NCI-H1694 (cell line): ENCODE data around the gene MMP2.

ENCODE experiments used
- DNase-seq: peaks from one replicate; lab custom pipeline; 2025; lab: John Stamatoyannopoulos, UW

The MMP2 gene

DNA sequence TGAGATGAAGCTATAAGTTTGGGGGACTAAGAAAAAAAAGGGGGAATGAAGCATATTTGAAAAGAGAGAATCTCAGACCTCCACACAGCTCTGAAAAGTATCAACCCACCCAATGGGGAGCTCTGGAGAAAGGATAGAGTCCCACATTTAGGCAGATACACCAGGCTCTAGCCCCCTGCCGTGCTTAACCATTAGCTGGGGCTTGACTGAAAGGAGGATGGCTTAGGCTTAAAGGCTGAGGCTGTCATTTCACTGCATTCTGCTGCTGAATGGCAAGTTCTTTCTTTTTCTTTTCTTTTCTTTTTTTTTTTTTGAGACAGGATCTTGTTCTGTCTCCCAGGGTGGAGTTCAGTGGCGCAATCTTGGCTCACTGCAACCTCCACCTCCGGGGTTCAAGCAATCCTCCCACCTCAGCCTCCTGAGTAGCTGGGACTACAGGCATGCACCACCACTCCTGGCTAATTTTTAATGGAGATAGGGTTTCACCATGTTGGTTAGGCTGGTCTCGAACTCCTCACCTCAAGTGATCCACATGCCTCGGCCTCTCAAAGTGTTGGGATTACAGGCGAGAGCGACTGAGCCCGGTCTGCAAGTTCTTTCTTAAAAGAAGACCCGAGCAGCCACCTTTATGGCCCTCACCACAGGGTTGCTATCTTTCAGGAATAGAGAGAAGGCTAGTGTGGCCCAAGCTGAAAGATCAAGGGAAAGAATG, 9.0 kb upstream of the MMP2 start:
- no peak for DNase-seq

DNA sequence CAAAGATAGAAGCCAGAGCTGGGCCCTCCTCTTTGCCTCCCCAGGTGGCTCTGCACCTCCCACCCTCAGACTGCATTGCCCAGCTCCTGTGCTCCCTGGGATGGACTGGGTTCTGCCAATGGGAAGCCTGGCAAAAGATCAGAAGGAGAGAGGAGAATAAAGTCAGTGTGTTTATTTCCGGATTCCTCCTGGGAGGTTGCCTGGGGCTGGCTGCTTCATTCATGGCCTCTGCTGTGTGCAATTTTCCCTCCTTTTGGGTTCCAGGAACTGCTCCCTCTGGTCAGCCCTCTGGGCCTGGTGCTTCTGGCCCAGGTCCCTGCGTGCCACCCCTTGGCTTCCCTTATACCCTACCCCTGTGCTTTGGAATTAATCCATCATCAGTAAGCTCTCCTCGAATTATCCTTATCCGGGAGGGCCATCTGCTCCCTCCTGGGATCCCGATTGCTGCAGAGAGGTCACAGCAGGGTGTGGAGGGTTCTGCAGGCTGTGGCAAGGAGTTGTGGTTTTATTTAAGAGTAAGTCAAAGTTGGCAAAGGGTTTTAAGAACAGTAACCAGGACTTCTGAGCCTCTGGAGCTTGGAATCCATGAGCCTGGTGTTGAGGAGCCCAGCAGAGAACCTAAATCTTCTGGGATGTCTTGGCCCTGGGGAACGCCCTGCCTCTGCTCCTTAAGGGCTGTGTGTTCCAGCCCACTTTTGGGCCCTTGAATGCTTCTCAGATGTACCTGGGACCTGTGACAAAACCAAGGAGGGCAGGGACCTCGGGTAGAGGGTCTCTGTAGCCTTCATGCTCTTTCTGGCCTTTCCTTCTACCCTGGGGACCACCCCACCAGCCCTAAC, 8.2 kb upstream of the MMP2 start:
- DNase-seq = no peak

DNA sequence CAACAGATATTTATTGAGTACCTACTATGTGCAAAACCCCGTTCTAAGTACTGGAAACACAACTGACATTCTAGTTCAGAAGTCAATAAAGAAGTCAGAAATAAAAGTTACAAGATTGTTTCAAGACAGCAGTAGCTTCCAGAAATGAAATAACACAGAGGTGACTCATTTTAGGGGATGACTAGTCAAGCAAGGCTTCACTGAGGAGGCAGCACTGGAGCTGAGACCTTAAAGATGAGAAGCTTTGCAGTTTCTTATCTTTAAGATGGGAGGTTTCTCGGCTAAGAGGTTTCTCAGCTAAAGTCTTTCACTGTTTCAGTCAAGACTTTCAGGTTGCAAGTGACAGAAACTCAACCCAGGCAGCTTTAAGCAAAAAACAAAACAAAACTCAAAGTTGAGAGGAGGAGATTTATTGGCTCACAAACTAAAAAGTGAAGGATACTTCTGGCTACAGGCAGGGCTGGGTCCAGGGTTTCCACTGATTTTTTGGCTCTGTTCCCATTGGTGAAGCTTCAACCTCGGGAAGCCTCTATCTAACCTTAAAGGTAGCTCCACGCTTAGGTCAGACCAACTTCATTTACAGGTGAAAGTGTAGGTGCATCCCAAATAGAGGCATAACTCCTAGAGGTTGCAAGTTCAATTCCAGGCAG, 7.4 kb upstream of the MMP2 start:
- no peak for DNase-seq

DNA sequence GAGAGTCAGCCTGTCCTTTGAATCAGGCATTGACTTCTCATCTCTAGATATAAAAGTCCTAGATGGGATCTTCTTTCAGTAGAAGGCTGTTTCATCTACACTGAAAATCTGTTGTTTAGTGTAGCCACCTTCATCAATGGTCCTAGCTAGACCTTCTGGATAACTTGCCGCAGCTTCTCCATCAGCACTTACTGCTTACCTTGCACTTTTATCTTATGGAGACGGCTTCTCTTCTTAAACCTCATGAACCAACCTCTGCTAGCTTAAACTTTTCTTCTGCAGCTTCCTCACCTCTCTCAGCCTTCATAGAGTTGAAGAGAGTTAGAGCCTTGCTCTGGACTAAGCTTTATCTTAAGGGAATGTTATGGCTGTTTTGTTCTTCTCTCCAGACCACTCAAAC, 5.4 kb upstream of the MMP2 start:
- DNase-seq = no peak

DNA sequence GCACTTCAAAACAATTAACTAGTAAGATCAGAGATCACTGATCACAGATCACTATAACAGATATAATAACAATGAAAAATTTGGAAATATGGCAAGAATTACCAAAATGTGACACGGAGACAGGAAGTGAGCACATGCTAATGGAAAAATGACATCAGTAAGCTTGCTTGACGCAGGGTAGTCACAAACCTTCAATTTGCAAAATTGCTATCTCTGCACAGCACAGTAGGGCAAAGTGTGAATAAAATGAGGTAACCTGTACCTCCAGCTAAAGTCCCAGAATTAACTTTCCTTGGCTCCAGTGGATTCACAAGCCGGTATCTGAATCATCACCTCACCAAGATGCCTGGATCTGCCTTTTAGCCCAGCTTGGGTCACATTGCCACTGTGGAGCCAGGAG, 4.2 kb upstream of the MMP2 start:
- no peak for DNase-seq

DNA sequence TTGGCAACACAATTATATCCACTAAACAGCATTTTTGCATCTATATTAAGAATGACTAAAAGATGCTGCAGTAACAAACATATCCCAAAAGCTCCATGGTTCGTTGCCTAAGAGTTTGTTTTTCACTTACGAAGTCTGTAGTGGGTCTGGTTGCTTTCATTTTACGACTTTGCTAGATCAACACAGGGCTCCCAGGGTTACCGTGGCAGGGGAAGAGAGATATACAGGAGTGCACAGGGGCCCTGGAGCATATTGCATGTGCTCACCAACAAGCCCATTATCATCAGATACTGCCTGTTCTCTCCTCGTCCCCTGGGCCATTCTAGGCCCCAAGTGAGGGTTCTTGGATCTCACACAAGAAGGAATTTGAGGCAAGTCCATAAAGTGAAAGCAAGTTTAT, 3.1 kb upstream of the MMP2 start:
- no peak for DNase-seq

DNA sequence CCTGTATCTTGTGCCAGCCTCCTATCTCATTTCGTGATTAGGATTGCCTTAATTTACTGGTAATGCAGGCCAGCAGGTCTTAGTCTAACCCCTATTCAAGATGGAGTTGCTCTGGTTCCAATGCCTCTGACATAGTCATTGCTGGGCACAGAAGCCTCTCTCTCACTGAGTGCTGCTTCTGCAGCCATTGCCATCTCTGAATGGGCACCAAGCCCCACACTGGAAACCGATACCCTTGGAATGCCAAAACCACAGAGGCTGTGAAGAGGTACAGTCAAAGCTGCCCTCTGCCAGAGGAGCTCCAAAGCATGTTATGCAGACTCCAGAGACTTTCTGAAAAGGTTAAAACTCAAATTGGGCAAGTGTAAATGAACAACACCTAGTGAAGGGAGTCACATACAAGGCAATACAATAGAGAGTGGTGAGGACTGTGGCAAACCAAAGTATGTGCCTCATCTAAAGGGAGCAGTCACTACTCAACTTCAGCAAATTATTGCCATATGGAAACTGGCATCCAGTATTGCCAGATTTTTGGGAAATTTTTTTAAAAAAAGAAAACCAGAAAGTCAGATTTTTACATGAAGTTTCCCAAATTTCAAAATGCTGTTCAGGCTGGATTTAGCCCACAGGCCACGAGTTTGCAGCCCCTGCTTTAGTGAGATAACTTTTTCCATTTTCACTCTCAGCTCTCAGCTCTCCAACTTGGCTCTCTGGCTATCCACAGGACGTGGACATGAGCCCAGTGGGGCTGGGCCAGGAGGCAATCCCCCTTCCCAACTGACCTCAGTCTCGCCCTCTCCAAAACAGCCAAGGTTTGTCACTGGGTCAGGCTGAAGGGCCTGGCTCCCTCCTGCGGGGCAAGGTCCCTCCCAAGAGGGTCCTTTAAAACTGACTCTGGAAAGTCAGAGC, 2.1 kb upstream of the MMP2 start:
- no peak for DNase-seq

DNA sequence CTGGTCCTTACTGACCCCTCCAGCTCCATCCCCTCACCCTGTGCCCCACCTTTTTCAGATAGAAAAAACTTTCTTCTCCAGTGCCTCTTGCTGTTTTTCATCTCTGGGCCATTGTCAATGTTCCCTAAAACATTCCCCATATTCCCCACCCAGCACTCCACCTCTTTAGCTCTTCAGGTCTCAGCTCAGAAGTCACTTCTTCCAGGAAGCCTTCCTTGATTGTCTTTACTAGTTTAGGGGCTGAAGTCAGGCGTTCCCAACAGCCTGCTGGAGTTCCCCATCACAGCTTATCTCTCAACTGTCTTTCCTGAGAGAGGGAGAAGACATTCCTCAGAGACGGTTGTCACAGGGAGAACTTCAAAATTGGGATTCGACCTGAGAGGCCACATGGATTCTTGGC, 1.3 kb upstream of the MMP2 start:
- DNase-seq = no peak

DNA sequence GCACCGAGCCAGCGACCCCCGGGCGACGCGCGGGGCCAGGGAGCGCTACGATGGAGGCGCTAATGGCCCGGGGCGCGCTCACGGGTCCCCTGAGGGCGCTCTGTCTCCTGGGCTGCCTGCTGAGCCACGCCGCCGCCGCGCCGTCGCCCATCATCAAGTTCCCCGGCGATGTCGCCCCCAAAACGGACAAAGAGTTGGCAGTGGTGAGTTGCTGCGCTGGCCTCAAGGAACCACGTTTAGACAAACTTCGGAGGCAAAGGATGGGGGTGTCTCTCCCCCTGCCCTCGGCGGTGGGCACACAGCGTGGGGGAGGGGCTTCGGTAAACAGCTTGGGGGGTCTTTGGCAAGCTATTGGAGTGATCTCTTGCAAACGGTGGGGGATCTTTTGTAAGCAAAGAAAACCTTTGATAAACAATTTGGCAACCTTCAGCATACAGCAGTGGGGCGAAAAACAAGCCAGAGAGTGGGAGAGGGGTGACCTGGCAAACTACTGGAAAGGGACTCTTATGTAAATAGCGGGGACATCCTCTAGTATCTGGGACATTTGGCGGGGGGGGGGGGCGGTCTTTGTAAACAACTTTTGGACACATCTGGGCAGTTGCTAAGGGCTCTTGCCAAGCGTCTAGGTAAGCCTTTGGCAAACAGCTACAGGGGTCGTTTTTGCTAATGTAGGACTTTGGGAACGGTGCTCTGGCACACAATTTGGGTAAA, 587 bp downstream of the MMP2 start:
- no peak for DNase-seq

DNA sequence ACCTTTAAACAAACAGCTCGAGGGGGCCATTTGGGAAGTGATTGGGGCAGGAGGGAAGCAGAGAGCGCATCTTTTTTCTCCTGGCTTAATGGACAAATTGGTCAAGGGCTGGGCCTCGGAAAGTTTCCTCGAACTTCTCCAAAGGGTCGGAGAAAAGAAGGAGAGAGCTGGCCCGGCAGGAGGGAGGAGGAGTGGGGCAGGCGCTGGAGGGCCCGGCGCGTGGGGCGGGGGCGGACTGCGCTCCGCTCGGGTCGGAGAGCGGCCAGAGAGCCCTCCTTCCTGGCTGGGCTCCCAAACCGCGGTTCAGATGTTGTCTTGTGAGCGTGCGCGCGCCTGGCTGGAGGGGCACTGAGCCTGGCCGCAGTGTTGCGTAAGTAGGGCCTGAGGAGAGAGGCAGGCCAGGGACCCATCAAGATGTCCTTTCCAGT, 1.2 kb downstream of the MMP2 start:
- DNase-seq = no peak

DNA sequence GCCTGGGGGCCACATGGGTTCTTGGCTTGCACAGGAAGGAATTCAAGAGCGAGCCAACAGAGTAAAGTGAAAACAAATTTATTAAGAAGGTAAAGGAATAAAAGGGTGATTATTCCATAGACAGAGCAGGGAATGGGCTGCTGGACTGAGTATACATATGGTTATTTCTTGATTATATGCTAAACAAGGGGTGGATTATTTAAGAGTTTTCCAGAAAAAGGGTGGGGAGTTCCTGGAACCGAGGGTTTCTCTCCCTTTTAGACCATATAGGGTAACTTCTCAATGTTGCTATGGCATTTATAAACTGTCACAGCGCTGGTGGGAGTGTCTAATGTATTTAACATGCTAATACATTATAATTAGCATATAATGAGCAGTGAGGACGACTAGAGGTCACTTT, 2.0 kb downstream of the MMP2 start:
- no peak for DNase-seq

DNA sequence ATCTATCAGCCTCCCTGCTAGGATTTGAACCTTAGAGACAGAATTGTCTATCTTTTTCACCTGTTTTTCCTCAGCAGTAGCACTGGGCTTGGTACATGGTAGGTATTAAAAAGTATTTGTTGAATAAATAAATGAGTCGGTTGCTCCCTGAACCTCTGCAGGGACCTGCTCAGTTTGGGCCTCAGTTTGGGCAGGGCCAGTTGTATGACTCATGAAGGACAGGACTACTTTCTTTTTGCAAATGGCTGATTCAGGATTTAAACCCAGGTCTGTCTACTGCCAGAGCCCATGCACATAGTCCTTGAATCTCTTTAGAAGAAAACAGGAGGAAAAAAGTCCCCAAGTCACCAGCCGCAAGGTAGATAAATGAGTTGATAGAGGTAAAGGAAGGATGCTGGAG, 3.1 kb downstream of the MMP2 start:
- DNase-seq = no peak

DNA sequence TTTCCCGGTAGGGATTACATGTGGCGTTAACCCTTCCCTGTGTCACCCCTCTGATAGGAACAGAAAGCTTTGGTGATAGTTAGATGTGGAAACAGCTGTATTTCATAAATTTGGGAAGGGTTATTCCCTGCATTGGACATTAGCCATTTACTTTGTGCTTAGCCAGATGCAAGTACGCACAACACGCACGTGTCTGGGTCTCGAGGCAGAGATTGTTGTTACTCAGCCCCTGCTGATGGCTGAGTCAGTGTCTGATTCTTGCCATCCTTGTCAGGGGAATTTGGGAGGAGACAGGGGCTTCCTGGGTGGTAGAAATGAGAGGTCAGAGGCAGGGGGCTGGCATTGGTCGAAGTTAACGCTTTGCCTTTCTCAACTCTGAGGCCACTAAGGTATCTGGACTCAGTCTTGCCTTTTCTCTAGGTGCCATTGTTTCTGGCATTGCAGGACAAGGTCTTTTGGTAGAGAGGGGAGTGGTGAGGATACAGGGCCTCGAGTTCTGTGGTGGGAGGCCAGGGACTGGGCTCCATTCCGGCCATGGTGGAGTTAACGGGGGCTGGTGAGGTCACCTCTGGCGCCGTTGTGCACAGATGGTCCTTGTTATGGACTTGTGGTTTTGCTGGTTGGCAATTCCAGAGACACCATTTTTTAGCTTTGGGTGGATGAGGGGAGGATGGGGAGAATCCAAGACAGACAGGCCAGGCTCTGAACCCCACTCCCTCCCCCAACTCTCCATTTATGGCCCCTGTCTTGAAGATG, 8.2 kb downstream of the MMP2 start:
- DNase-seq = no peak

DNA sequence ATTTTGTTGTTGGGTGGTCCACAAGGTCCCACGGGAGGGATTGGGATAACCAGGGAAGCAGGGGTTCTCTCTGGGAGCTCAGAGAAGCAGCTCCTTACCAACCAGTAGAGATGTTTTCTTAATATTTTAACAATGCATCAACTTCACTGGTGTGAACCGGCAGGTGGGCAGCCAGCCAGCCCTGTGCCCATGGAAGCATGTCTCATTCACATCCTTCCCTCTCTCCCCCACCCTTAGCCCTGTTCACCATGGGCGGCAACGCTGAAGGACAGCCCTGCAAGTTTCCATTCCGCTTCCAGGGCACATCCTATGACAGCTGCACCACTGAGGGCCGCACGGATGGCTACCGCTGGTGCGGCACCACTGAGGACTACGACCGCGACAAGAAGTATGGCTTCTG, 9.3 kb downstream of the MMP2 start:
- DNase-seq = no peak

DNA sequence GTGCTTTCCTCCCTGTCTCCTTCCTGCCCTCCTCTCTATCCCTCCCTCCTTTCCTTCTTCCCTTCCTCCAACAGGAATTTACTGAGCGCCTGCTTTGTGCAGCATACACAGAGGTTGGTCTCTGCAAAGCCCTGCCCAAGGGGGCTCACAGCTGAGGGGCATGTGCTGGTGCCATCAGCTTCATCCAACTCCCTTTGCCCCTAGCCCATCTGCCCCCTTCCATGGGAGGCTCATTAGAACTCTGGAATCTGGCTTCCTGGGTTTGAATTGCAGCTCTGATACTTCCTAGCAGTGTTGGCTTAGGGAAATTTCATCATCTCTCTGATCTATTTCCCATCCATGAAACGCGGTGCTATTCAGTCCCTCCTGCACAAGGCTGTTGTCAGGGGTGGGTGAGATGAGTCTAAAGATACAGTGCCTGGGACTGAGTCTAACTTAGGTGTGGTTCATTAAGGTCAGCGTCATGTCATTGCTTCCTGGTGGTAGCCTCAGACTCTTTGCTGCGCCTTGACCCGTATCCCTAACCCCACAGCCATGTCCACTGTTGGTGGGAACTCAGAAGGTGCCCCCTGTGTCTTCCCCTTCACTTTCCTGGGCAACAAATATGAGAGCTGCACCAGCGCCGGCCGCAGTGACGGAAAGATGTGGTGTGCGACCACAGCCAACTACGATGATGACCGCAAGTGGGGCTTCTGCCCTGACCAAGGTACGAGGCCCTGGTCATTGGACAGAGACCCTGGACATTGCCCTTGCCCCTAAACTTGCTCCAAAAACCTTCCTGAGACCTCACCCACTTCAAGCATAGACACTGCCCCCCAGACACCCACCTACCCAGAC, 10.3 kb downstream of the MMP2 start:
- no peak for DNase-seq

DNA sequence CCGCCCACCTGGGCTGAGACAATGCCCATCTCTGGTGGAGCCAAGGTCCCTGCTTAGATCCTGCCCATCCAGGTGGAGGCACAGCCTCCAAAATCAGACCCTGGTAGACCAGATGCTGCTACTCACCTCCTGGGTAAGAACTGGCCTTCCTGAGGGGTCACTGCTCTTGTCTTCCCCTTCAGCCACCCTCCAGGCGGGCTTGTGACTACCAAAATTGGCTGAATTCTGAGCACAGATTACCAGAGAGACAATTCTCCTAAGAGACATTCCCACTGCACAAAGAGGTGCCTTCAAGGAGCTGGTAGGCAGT, 10.9 kb downstream of the MMP2 start:
- no peak for DNase-seq

DNA sequence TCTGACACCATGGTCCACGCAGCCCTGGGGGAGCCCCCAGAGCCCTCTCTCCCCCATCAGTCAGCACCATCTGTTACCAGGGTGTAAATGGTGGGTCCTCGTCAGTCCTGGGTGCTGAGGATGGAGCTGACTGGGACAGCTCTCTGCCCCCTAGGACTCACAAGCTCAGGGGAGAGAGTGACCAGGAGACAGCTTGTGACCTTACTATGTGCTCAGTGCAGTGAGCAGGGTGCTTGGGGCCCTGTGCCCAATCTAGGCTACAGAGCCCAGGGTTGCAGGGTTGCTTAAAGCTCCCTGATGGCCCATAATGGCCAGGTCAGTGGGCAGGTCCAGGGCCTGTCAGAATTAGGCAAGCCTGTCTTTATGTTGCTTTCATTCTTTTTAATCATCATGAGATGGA, 11.3 kb downstream of the MMP2 start:
- no peak for DNase-seq

DNA sequence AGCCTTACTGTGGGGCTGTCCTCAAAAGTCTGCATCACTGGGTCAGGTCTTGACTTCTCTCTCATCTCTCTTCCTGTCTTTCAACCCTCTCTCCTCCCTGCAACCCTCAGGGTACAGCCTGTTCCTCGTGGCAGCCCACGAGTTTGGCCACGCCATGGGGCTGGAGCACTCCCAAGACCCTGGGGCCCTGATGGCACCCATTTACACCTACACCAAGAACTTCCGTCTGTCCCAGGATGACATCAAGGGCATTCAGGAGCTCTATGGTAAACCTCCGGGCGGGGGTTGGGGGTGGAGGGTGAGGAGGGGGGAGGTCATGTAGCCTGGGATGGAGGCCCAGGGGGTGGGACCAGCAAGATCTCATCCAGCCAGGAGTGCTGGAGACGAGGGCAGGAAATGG, 12.7 kb downstream of the MMP2 start:
- DNase-seq = no peak

DNA sequence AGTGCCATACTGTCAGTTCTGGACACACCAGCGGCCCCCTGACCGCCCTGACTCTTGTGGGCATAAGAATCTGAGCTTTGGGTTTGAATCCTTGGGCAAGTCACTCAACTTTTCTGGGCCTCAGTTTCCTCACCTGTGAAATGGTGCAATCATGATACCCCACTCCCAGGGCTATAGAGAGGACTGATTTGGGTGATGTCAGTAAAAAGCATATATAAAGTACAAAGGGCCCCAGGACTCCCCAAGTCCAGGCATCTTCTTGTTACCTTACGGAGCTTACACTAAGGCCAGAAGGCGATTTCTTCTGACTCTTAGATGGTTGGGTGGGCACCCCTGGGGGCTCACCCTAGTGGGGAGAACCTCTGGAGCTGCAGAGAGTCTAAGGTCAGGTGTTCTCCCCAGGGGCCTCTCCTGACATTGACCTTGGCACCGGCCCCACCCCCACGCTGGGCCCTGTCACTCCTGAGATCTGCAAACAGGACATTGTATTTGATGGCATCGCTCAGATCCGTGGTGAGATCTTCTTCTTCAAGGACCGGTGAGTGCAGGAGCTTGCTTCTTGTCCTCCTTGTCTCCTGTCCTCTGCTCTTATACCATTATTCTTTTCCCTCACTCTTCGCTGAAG, 13.9 kb downstream of the MMP2 start:
- no peak for DNase-seq
